ENCODE data around the gene MRPL36. TPM values are rescaled to one million over a fixed set of nuclear protein-coding genes. Genes with fewer than 3 reads are reported as not detected.

MRPL36 gene
- total and polyA plus RNA-seq, 2 experiments from 2014 or later: 47.5 to 149 TPM

- Histone ChIP-seq H3K27ac (ENCODE audit: low read depth) (no peak overlapping the region), H3K79me2 (replicated peaks; ENCODE audit: insufficient read depth) (no peaks in the 10 kb centered on the region), H3K9me2 (ENCODE audit: insufficient read depth) (no peaks in the 10 kb centered on the region), H3K4me2 (no peak overlapping the region), H3K36me3 (ENCODE audit: insufficient read depth) (no peaks in the 10 kb centered on the region), H3K4me1 (ENCODE audit: insufficient read depth) (peaks cover 20% of the 10 kb centered on the region), H3K27me3 (ENCODE audit: insufficient read depth) (no peaks in the 10 kb centered on the region), H2AFZ (no peak overlapping the region), H4K20me1 (replicated peaks; ENCODE audit: insufficient read depth) (no peaks in the 10 kb centered on the region), H3K4me3 (no peak overlapping the region), H3F3A (replicated peaks; ENCODE audit: low read depth) (no peaks in the 10 kb centered on the region)
- no peak for DNase-seq (ENCODE audit: low spot score)
- Mint-ChIP-seq H3K4me3 (no peak overlapping the region), H3K4me1 (peaks cover 42% of the 10 kb centered on the region), H3K9me3 (no peaks in the 10 kb centered on the region), H3K27ac (no peak overlapping the region), H3K27me3 (ENCODE audit: insufficient read depth, low read depth, poor library complexity) (peaks cover 12% of the 10 kb centered on the region), H3K36me3 (ENCODE audit: low read depth) (no peaks in the 10 kb centered on the region)
- ATAC-seq: no peak
- TF ChIP-seq EZH2 (IDR thresholded peaks at IDR 0.05; ENCODE audit: low read depth, unreplicated experiment) (no peak), CREB1 (CRISPR knock-in tag; IDR thresholded peaks at IDR 0.05; ENCODE audit: low read depth) (no peak), ETS1 (IDR thresholded peaks at IDR 0.05) (no peak)
Measured at GRCh38 chr5:1833264-1834021, 33.8 kb upstream of the MRPL36 start.

GRCh38 chr5:1832511-1833250 is 33.0 kb upstream of the MRPL36 start:
- Histone ChIP-seq H3K4me3 (no peak overlapping the region), H3K9me2 (ENCODE audit: insufficient read depth) (no peaks in the 10 kb centered on the region), H3F3A (replicated peaks; ENCODE audit: low read depth) (no peaks in the 10 kb centered on the region), H3K4me2 (no peak overlapping the region), H3K36me3 (ENCODE audit: insufficient read depth) (no peaks in the 10 kb centered on the region), H3K4me1 (ENCODE audit: insufficient read depth) (peaks cover 20% of the 10 kb centered on the region), H3K27me3 (ENCODE audit: insufficient read depth) (no peaks in the 10 kb centered on the region), H4K20me1 (replicated peaks; ENCODE audit: insufficient read depth) (no peaks in the 10 kb centered on the region), H2AFZ (no peak overlapping the region), H3K79me2 (replicated peaks; ENCODE audit: insufficient read depth) (no peaks in the 10 kb centered on the region), H3K27ac (ENCODE audit: low read depth) (no peak overlapping the region)
- no peaks in the 10 kb centered on the region for H3K36me3 Mint-ChIP-seq (ENCODE audit: low read depth)
- TF ChIP-seq EZH2phosphoT487 (IDR thresholded peaks at IDR 0.05; ENCODE audit: unreplicated experiment) (no peak), STAT1 (IDR thresholded peaks at IDR 0.05; ENCODE audit: unreplicated experiment) (no peak), EZH2 (IDR thresholded peaks at IDR 0.05; ENCODE audit: low read depth, unreplicated experiment) (no peak), CREB1 (CRISPR knock-in tag; IDR thresholded peaks at IDR 0.05; ENCODE audit: low read depth) (no peak), CTCF (conservative IDR thresholded peaks at IDR 0.05; ENCODE audit: low read depth in 2 of 2) (no peak), JUNB (IDR thresholded peaks at IDR 0.05; ENCODE audit: unreplicated experiment) (no peak), REST (IDR thresholded peaks at IDR 0.05; ENCODE audit: unreplicated experiment) (no peak), POLR2AphosphoS5 (IDR thresholded peaks at IDR 0.05; ENCODE audit: low read depth) (no peak), NANOG (IDR thresholded peaks at IDR 0.05; ENCODE audit: borderline replicate concordance) (no peak)
- ATAC-seq: no peak
- no peak for DNase-seq (ENCODE audit: low spot score)
- H3K9me3 Mint-ChIP-seq: no peaks in the 10 kb centered on the region
- H3K4me1 Mint-ChIP-seq: peaks cover 47% of the 10 kb centered on the region
- no peak overlapping the region for H3K27ac Mint-ChIP-seq
- H3K4me3 Mint-ChIP-seq: no peak overlapping the region
- H3K27me3 Mint-ChIP-seq (ENCODE audit: insufficient read depth, low read depth, poor library complexity): peaks cover 17% of the 10 kb centered on the region

Data from GM23338 (cell line).